SK-N-SH (cell line): ENCODE results near the gene CFAP99. TPM values are rescaled to one million over a fixed set of nuclear protein-coding genes. Genes with fewer than 3 reads are reported as not detected.

Experiments used
- CTCF ChIA-PET: fragments of 300-600, 350-600 bp; formaldehyde crosslinking; extraction: SDS; loops from one replicate; lab custom pipeline; 2021; lab: Yijun Ruan, JAX
- POLR2A ChIA-PET: fragments of 350-600 bp; sonication (Branson Sonifier 250); formaldehyde crosslinking; extraction: SDS; loops from one replicate; lab custom pipeline; 2020; ENCODE audit warnings: antibody characterized with exemption, inconsistent platforms; lab: Yijun Ruan, JAX
- DNase-seq: peaks from one replicate; pipeline ENCODE4 v3.0.0; 2012
- H2AFZ ChIP-seq: fragments of 200-600 bp; sonication (generic); 2 replicates; pipeline ENCODE4 v1.8.1; 2016; ENCODE audit warnings: antibody characterized with exemption, mild to moderate bottlenecking, low read depth
- H3F3A ChIP-seq: fragments of 200-600 bp; sonication (generic); replicated peaks from 2 replicates; pipeline ENCODE3; 2016; ENCODE audit warnings: antibody characterized with exemption, mild to moderate bottlenecking; ENCODE audit not compliant: insufficient read depth
- H3K27ac ChIP-seq, 2 experiments: fragments of 200-500 bp in 1 of 2; fragments of 200-600 bp in 1 of 2; sonication (Bioruptor generic) in 1 of 2; sonication (generic), shearing (Covaris generic) in 1 of 2; 2 replicates each; pipeline versions ENCODE4 v1.5.1 to v1.6.1; 2014 to 2016; ENCODE audit warnings: low read depth in 2 of 2, inconsistent platforms in 1 of 2, low read length in 1 of 2, mild to moderate bottlenecking in 1 of 2, mixed read lengths in 1 of 2
- H3K27me3 ChIP-seq: fragments of 200-600 bp; sonication (generic), shearing (Covaris generic); 2 replicates; pipeline ENCODE4 v1.6.1; 2016; ENCODE audit warnings: mixed run types; ENCODE audit not compliant: insufficient read depth
- H3K36me3 ChIP-seq, 2 experiments: fragments of 200-500 bp in 1 of 2; fragments of 200-600 bp in 1 of 2; sonication (Bioruptor generic) in 1 of 2; sonication (generic) in 1 of 2; replicated peaks in 1 of 2; 2 replicates each; pipeline versions ENCODE3 to v1.5.1; 2014 to 2016; ENCODE audit warnings: low read length in 1 of 2, mild to moderate bottlenecking in 1 of 2; ENCODE audit not compliant: insufficient read depth in 2 of 2, control insufficient read depth in 1 of 2
- H3K4me1 ChIP-seq, 2 experiments: fragments of 200-500 bp in 1 of 2; fragments of 200-600 bp in 1 of 2; sonication (Bioruptor generic) in 1 of 2; sonication (generic), shearing (Covaris generic) in 1 of 2; 2 replicates each; pipeline versions ENCODE4 v1.5.1 to v1.6.1; 2014 to 2016; ENCODE audit warnings: low read depth in 1 of 2, low read length in 1 of 2, mixed run types in 1 of 2; ENCODE audit not compliant: insufficient read depth in 2 of 2, control insufficient read depth in 1 of 2
- H3K4me2 ChIP-seq: fragments of 200-600 bp; sonication (generic), shearing (Covaris generic); 2 replicates; pipeline ENCODE4 v1.6.1; 2017; ENCODE audit warnings: mixed run types
- H3K4me3 ChIP-seq, 2 experiments: fragments of 200-500 bp in 1 of 2; fragments of 200-600 bp in 1 of 2; sonication (Bioruptor generic) in 1 of 2; sonication (generic), shearing (Covaris generic) in 1 of 2; 2 replicates each; pipeline versions ENCODE4 v1.5.1 to v1.8.1; 2014 to 2016; ENCODE audit warnings: low read depth in 2 of 2, inconsistent platforms in 1 of 2, low read length in 1 of 2, mild to moderate bottlenecking in 1 of 2, mixed read lengths in 1 of 2, moderate library complexity in 1 of 2
- H3K79me2 ChIP-seq: fragments of 200-600 bp; sonication (generic); 2 replicates; pipeline ENCODE4 v1.8.1; 2017; ENCODE audit warnings: mild to moderate bottlenecking; ENCODE audit not compliant: insufficient read depth
- H3K9ac ChIP-seq: fragments of 200-600 bp; sonication (generic); 2 replicates; pipeline ENCODE4 v1.6.1; 2017; ENCODE audit warnings: mixed run types
- H3K9me2 ChIP-seq: fragments of 200-600 bp; sonication (generic); 2 replicates; pipeline ENCODE4 v1.6.1; 2017; ENCODE audit warnings: mixed run types
- H3K9me3 ChIP-seq: fragments of 200-600 bp; sonication (generic); 2 replicates; pipeline ENCODE4 v1.6.1; 2017; ENCODE audit warnings: mixed run types, mild to moderate bottlenecking, moderate library complexity
- H4K20me1 ChIP-seq: fragments of 200-600 bp; sonication (generic); 2 replicates; pipeline ENCODE4 v1.6.1; 2017; ENCODE audit warnings: mild to moderate bottlenecking, mixed run types; ENCODE audit not compliant: insufficient read depth
- EP300 ChIP-seq, 2 experiments: IDR thresholded peaks; 2 replicates each; pipeline versions ENCODE4 v1.4.0 to v1.6.1; 2012; ENCODE audit warnings: borderline replicate concordance in 1 of 2, low read depth in 1 of 2, low read length in 1 of 2
- EZH2phosphoT487 ChIP-seq: fragments of 200-600 bp; sonication (generic); IDR thresholded peaks from 2 replicates; pipeline ENCODE4 v1.6.1; 2017; ENCODE audit warnings: low read depth, mixed run types, mild to moderate bottlenecking, antibody characterized with exemption, moderate library complexity, borderline replicate concordance
- FOSL2 ChIP-seq: IDR thresholded peaks from 2 replicates; pipeline ENCODE4 v1.4.0; 2012; ENCODE audit warnings: low read depth, mild to moderate bottlenecking, moderate library complexity, borderline replicate concordance
- FOXJ3 ChIP-seq: sonication (generic); formaldehyde crosslinking; IDR thresholded peaks from 2 replicates; pipeline ENCODE4 v1.5.1; 2020; ENCODE audit warnings: mild to moderate bottlenecking, missing genetic modification reagents
- JUND ChIP-seq: IDR thresholded peaks from 2 replicates; pipeline ENCODE4 v1.4.0; 2012
- MXI1 ChIP-seq: IDR thresholded peaks from 2 replicates; pipeline ENCODE4 v1.6.1; 2012; ENCODE audit warnings: mild to moderate bottlenecking, low read depth, low read length, improper control_type of control experiment
- NRF1 ChIP-seq: IDR thresholded peaks from 2 replicates; pipeline ENCODE4 v1.6.1; 2012; ENCODE audit warnings: low read depth, mild to moderate bottlenecking, low read length
- RAD21 ChIP-seq: IDR thresholded peaks from 2 replicates; pipeline ENCODE4 v1.6.1; 2012; ENCODE audit warnings: mild to moderate bottlenecking, low read length
- RCOR1 ChIP-seq: fragments of 150-350 bp; IDR thresholded peaks from 2 replicates; pipeline ENCODE4 v1.6.1; 2017; ENCODE audit warnings: antibody characterized with exemption, low read length
- RFX5 ChIP-seq: IDR thresholded peaks from 2 replicates; pipeline ENCODE4 v1.6.1; 2012; ENCODE audit warnings: mild to moderate bottlenecking, improper control_type of control experiment, low read length
- SIN3A ChIP-seq: IDR thresholded peaks from 2 replicates; pipeline ENCODE4 v1.6.1; 2012; ENCODE audit warnings: low read depth, mild to moderate bottlenecking, low read length, moderate library complexity, borderline replicate concordance
- TAF1 ChIP-seq: IDR thresholded peaks from 2 replicates; pipeline ENCODE4 v1.6.1; 2012; ENCODE audit warnings: low read depth, mild to moderate bottlenecking, low read length, moderate library complexity, borderline replicate concordance
- TCF12 ChIP-seq: IDR thresholded peaks from 2 replicates; pipeline ENCODE4 v1.4.0; 2012
- WGBS: methylation state at CpG from one replicate; pipeline ENCODE4 v1.1.6; 2017; ENCODE audit warnings: low lambda C conversion rate; 5-methylcytosine and 5-hydroxymethylcytosine counted together
- polyA plus RNA-seq, 3 experiments: library from polyadenylated mRNA; depleted of rRNA; stranded (reverse); fragments of >200 nt; gene quantifications; 2 replicates each; pipeline ENCODE4 v1.2.3, GENCODE V29; 2012
- TF ChIP-seq, protein P1 (sequence below): IDR thresholded peaks from 2 replicates; pipeline ENCODE4 v1.4.0; 2012; ENCODE audit warnings: low read depth, borderline replicate concordance
- TF ChIP-seq, protein P2 (sequence below): fragments of 150-350 bp; IDR thresholded peaks from 2 replicates; pipeline ENCODE4 v1.6.1; 2016; ENCODE audit warnings: mild to moderate bottlenecking, low read depth, low read length
- TF ChIP-seq, protein P3 (sequence below): IDR thresholded peaks from 2 replicates; pipeline ENCODE4 v1.4.0; 2012; ENCODE audit warnings: low read depth
- TF ChIP-seq, protein P4 (sequence below): IDR thresholded peaks from 2 replicates; pipeline ENCODE4; 2012

Gene CFAP99
- polyA plus RNA-seq, 1 of the 3 experiments (the other 2 are of a cell fraction), result 0.13 TPM

DNA sequence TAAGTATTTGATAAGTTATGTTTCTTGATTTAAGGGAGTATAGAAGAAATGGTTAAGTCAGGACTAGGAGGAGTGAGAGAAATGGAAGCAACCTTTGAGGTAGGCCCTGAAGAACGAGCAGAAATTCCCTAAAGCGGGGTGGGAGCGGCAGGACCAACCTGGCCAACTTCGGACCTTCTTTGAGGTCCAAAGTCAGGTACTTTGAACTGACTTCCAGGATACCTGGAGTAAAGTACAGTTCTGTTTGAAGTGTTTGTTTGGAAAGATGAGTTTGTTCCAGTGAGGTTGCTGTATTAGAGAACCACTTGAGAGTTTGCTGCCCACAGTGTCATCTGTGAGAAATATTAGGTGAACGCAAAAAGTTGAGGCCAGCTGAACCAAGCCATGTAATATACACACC lies 61.9 kb downstream of the CFAP99 start:
- Histone ChIP-seq H2AFZ (no peak overlapping the region), H3K27ac (no peak overlapping the region), H3K9ac (no peak overlapping the region), H3K4me2 (no peak overlapping the region), H3K27me3 (no peaks in the 10 kb centered on the region), H3K79me2 (peaks cover 100% of the 10 kb centered on the region), H4K20me1 (peaks cover 100% of the 10 kb centered on the region), H3K36me3 (peaks cover 4 to 12% of the 10 kb centered on the region in 2 experiments), H3K4me3 (no peak overlapping the region), H3K9me3 (no peaks in the 10 kb centered on the region), H3K4me1 (peaks cover 23 to 27% of the 10 kb centered on the region in 2 experiments; a peak in 2 of 4 replicates), H3F3A (peaks cover 4% of the 10 kb centered on the region), H3K9me2 (no peaks in the 10 kb centered on the region)
- POLR2A ChIA-PET, result no interaction called here
- DNase-seq, result no peak
- TF ChIP-seq RAD21, result no peak
- no peak for TF ChIP-seq FOXJ3 (CRISPR knock-in tag)
- CTCF ChIA-PET, result no interaction called here
- WGBS, result 94% methylated on average over 5 of the region's 5 CpGs

DNA sequence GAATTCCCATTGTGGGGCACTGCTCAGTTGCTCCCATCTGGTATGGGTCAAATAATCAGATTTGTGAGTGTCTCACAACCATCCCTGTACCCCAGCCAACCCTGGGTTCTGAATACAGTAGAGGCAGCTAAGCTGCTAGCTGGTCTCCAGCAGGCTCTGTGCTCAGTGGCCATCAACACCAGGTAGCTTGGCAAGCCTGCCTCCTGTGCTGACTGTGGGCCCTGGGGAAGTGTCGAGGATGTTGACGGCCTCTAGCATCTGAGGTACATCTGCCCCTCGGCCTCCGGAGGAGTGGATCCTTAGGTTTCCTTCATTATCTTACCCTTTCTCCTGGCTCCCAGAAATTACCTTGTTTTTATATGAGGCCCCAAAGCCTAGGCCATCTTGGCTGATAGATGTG lies 63.4 kb downstream of the CFAP99 start:
- no peak overlapping the region for H3K4me2 ChIP-seq
- H4K20me1 ChIP-seq, result peaks cover 100% of the 10 kb centered on the region
- 94% methylated on average over 4 of the region's 4 CpGs for WGBS
- peaks cover 4% of the 10 kb centered on the region for H3F3A ChIP-seq
- TF ChIP-seq FOXJ3 (CRISPR knock-in tag) (no peak), NRF1 (no peak), TAF1 (no peak), RAD21 (no peak), RFX5 (no peak), RCOR1 (no peak), SIN3A (no peak), MXI1 (no peak), EP300 (IDR thresholded peaks at IDR 0.05; ENCODE audit: borderline replicate concordance in 1 of 2, low read depth in 1 of 2, low read length in 1 of 2) (no peak), JUND (no peak), TCF12 (no peak), EZH2phosphoT487 (no peak), FOSL2 (no peak)
- TF ChIP-seq, protein P1, sequence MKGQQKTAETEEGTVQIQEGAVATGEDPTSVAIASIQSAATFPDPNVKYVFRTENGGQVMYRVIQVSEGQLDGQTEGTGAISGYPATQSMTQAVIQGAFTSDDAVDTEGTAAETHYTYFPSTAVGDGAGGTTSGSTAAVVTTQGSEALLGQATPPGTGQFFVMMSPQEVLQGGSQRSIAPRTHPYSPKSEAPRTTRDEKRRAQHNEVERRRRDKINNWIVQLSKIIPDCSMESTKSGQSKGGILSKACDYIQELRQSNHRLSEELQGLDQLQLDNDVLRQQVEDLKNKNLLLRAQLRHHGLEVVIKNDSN, result no peak
- TF ChIP-seq, protein P2, sequence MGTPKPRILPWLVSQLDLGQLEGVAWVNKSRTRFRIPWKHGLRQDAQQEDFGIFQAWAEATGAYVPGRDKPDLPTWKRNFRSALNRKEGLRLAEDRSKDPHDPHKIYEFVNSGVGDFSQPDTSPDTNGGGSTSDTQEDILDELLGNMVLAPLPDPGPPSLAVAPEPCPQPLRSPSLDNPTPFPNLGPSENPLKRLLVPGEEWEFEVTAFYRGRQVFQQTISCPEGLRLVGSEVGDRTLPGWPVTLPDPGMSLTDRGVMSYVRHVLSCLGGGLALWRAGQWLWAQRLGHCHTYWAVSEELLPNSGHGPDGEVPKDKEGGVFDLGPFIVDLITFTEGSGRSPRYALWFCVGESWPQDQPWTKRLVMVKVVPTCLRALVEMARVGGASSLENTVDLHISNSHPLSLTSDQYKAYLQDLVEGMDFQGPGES, result no peak
- TF ChIP-seq, protein P3, sequence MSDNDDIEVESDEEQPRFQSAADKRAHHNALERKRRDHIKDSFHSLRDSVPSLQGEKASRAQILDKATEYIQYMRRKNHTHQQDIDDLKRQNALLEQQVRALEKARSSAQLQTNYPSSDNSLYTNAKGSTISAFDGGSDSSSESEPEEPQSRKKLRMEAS, result no peak
- TF ChIP-seq, protein P4, sequence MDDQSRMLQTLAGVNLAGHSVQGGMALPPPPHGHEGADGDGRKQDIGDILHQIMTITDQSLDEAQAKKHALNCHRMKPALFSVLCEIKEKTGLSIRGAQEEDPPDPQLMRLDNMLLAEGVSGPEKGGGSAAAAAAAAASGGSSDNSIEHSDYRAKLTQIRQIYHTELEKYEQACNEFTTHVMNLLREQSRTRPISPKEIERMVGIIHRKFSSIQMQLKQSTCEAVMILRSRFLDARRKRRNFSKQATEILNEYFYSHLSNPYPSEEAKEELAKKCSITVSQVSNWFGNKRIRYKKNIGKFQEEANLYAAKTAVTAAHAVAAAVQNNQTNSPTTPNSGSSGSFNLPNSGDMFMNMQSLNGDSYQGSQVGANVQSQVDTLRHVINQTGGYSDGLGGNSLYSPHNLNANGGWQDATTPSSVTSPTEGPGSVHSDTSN, result no peak
- no peaks in the 10 kb centered on the region for H3K9me2 ChIP-seq
- DNase-seq, result no peak
- H3K27me3 ChIP-seq, result no peaks in the 10 kb centered on the region
- peaks cover 100% of the 10 kb centered on the region for H3K79me2 ChIP-seq
- no peaks in the 10 kb centered on the region for H3K9me3 ChIP-seq
- H3K4me1 ChIP-seq, result peaks cover 23 to 27% of the 10 kb centered on the region in 2 experiments; a peak in 2 of 4 replicates
- POLR2A ChIA-PET, result no interaction called here
- peaks cover 4 to 6% of the 10 kb centered on the region in 2 experiments for H3K36me3 ChIP-seq
- peak overlapping the region in 1 of 2 experiments; percentile 11; a peak in 2 of 4 replicates for H3K27ac ChIP-seq
- no peak overlapping the region for H3K9ac ChIP-seq
- H3K4me3 ChIP-seq, result no peak overlapping the region
- CTCF ChIA-PET, result interaction anchor here (0.6 kb wide), 1 partner anchor 186 kb away, joined by 4 read pairs; no protein-coding TSS in a partner anchor
- H2AFZ ChIP-seq, result no peak overlapping the region
